K562 (cell line): ENCODE measurements around the gene TRDN. TPM values are rescaled to one million over a fixed set of nuclear protein-coding genes. Genes with fewer than 3 reads are reported as not detected.
A peak's percentile ranks its signal among the peaks of the same experiment; 100 is the strongest.

Experiments used
- CBFA2T2 ChIP-seq: fragments of 450-650 bp; conservative IDR thresholded peaks from 2 replicates; pipeline ENCODE4 v1.6.1; 2017; ENCODE audit warnings: mild to moderate bottlenecking
- ELK3 ChIP-seq: fragments of 450-650 bp; formaldehyde crosslinking; IDR thresholded peaks from 2 replicates; pipeline ENCODE4 v1.4.0; 2020; ENCODE audit warnings: mild to moderate bottlenecking
- GMEB1 ChIP-seq: fragments of 250-450 bp; sonication (Bioruptor Pico); IDR thresholded peaks from 2 replicates; pipeline ENCODE4 v1.4.0; 2020; ENCODE audit warnings: mild to moderate bottlenecking
- PKNOX1 ChIP-seq: fragments of 450-650 bp; IDR thresholded peaks from 2 replicates; pipeline ENCODE4 v1.6.1; 2016
- SMARCA4 ChIP-seq: fragments of 450-650 bp; IDR thresholded peaks from 2 replicates; pipeline ENCODE4 v1.6.1; 2016
- TEAD4 ChIP-seq, 2 experiments: sonication (generic) in 1 of 2; formaldehyde crosslinking in 1 of 2; IDR thresholded peaks; 2 replicates each; pipeline versions ENCODE4 v1.6.1 to v1.8.0; 2012 to 2022; ENCODE audit warnings: borderline replicate concordance in 1 of 2, inconsistent platforms in 1 of 2, low read length in 1 of 2, mild to moderate bottlenecking in 1 of 2, missing genetic modification reagents in 1 of 2
- XRCC3 ChIP-seq: fragments of 450-650 bp; IDR thresholded peaks from 2 replicates; pipeline ENCODE4 v1.6.1; 2017; ENCODE audit warnings: mild to moderate bottlenecking, moderate library complexity
- polyA plus RNA-seq, 8 experiments: library from polyadenylated mRNA; depleted of rRNA in 4 of 8; stranded (reverse) in 5 of 8; unstranded in 3 of 8; fragments of >200 nt; fragmentation: Nextera tagmentation in 2 of 8; fragmentation: Illumina TruSeq in 1 of 8; extraction: Ambion mirVana in 2 of 8; extraction: Trizol in 1 of 8; gene quantifications; 2 replicates each; pipeline versions ENCODE4 v1.2.1 to v1.2.3, GENCODE V29; 2011 to 2014; ENCODE audit warnings: inconsistent platforms in 1 of 8, missing spikeins in 1 of 8
- total RNA-seq, 7 experiments: library from RNA; depleted of rRNA in 6 of 7; stranded (reverse); fragments of >200 nt in 6 of 7; fragmentation: Illumina TruSeq in 2 of 7; extraction: Trizol in 2 of 7; gene quantifications; 2 replicates each; pipeline versions ENCODE4 v1.2.1 to v1.2.3, GENCODE V29; 2011 to 2021; ENCODE audit warnings: low replicate concordance in 1 of 7

Gene TRDN
- total and polyA plus RNA-seq, 9 of the 15 experiments (the other 6 are each of a cell fraction or from before 2014, with no cell fraction given): 0.05 to 0.50 (median 0.16) TPM

- TF ChIP-seq GMEB1 (CRISPR knock-in tag) (no peak), PKNOX1 (0 out of 2 replicates have a peak, but pooled peaks have one; percentile 6), TEAD4 (IDR thresholded peaks at IDR 0.05; ENCODE audit: low read length) (peak; percentile 47), TEAD4 (CRISPR knock-in tag; IDR thresholded peaks at IDR 0.05; ENCODE audit: borderline replicate concordance) (no peak), CBFA2T2 (peak; percentile 39; the same call in 1 of the 2 replicates), XRCC3 (no peak), SMARCA4 (0 out of 2 replicates have a peak, but pooled peaks have one; percentile 26), ELK3 (CRISPR knock-in tag) (no peak)
These were observed 84.6 kb downstream of the TRDN start (continued) for GRCh38 chr6:123551939-123552707.
